ENCODE results near the gene PNP.
A peak's percentile ranks its signal among the peaks of the same experiment; 100 is the strongest.

The PNP gene

GRCh38 chr14:20455355-20456300 is 13.6 kb upstream of the PNP start:
- H3K4me1 ChIP-seq (ENCODE audit: insufficient read depth, low read length), result peaks cover 28% of the 10 kb centered on the region
- no peaks in the 10 kb centered on the region for H3K27me3 ChIP-seq (ENCODE audit: control insufficient read depth in 1 of 2, insufficient read depth in 2 of 2, low read length in 2 of 2)
- H3K9ac ChIP-seq (ENCODE audit: low read length), result peak overlapping the region; percentile 93
- H3K9me3 ChIP-seq (ENCODE audit: low read length), result no peaks in the 10 kb centered on the region
- peaks cover 58% of the 10 kb centered on the region for H3K36me3 ChIP-seq (ENCODE audit: insufficient read depth, low read length)
- H3K27ac ChIP-seq (ENCODE audit: low read depth, low read length), result peak overlapping the region; percentile 99
- peak overlapping the region; percentile 73 to 93 for H3K4me3 ChIP-seq (ENCODE audit: low read depth in 1 of 2, low read length in 2 of 2)

GRCh38 chr14:20456971-20457370 is 12.2 kb upstream of the PNP start:
- no peaks in the 10 kb centered on the region for H3K9me3 ChIP-seq (ENCODE audit: low read length)
- peaks cover 47% of the 10 kb centered on the region for H3K36me3 ChIP-seq (ENCODE audit: insufficient read depth, low read length)
- no peak overlapping the region for H3K4me3 ChIP-seq (ENCODE audit: low read depth in 1 of 2, low read length in 2 of 2)
- H3K27ac ChIP-seq (ENCODE audit: low read depth, low read length), result no peak overlapping the region
- H3K4me1 ChIP-seq (ENCODE audit: insufficient read depth, low read length), result peaks cover 30% of the 10 kb centered on the region
- H3K27me3 ChIP-seq (ENCODE audit: control insufficient read depth in 1 of 2, insufficient read depth in 2 of 2, low read length in 2 of 2), result no peaks in the 10 kb centered on the region
- H3K9ac ChIP-seq (ENCODE audit: low read length), result no peak overlapping the region

- H3K9ac ChIP-seq (ENCODE audit: low read length), result no peak overlapping the region
- no peaks in the 10 kb centered on the region for H3K27me3 ChIP-seq (ENCODE audit: control insufficient read depth in 1 of 2, insufficient read depth in 2 of 2, low read length in 2 of 2)
- H3K4me3 ChIP-seq (ENCODE audit: low read depth in 1 of 2, low read length in 2 of 2), result no peak overlapping the region
- peaks cover 43% of the 10 kb centered on the region for H3K36me3 ChIP-seq (ENCODE audit: insufficient read depth, low read length)
- H3K27ac ChIP-seq (ENCODE audit: low read depth, low read length), result no peak overlapping the region
- H3K4me1 ChIP-seq (ENCODE audit: insufficient read depth, low read length), result peaks cover 30% of the 10 kb centered on the region
- no peaks in the 10 kb centered on the region for H3K9me3 ChIP-seq (ENCODE audit: low read length)
These were observed 11.0 kb upstream of the PNP start for GRCh38 chr14:20458031-20458789.

GRCh38 chr14:20460458-20461224 is 8.6 kb upstream of the PNP start:
- Histone ChIP-seq H3K36me3 (ENCODE audit: insufficient read depth, low read length) (peaks cover 43% of the 10 kb centered on the region), H3K9ac (ENCODE audit: low read length) (peak overlapping the region; percentile 95), H3K9me3 (ENCODE audit: low read length) (no peaks in the 10 kb centered on the region), H3K4me3 (ENCODE audit: low read depth in 1 of 2, low read length in 2 of 2) (peak overlapping the region; percentile 73 to 82), H3K27ac (ENCODE audit: low read depth, low read length) (peak overlapping the region; percentile 86), H3K4me1 (ENCODE audit: insufficient read depth, low read length) (peaks cover 24% of the 10 kb centered on the region), H3K27me3 (ENCODE audit: control insufficient read depth in 1 of 2, insufficient read depth in 2 of 2, low read length in 2 of 2) (no peaks in the 10 kb centered on the region)

- Histone ChIP-seq H3K4me1 (ENCODE audit: insufficient read depth, low read length) (peaks cover 16% of the 10 kb centered on the region), H3K36me3 (ENCODE audit: insufficient read depth, low read length) (peaks cover 37% of the 10 kb centered on the region), H3K4me3 (ENCODE audit: low read depth in 1 of 2, low read length in 2 of 2) (peak within 1 kb of the TSS; percentile 73 to 82), H3K27me3 (ENCODE audit: control insufficient read depth in 1 of 2, insufficient read depth in 2 of 2, low read length in 2 of 2) (no peaks in the 10 kb centered on the region), H3K9ac (ENCODE audit: low read length) (peak within 1 kb of the TSS; percentile 95), H3K9me3 (ENCODE audit: low read length) (no peaks in the 10 kb centered on the region), H3K27ac (ENCODE audit: low read depth, low read length) (peak within 1 kb of the TSS; percentile 86)
These were observed 7.7 kb upstream of the PNP start, which contains the start of gene PIP4P1 for GRCh38 chr14:20461225-20462141. TSS of gene PIP4P1 (minus strand) at chr14:20461434. CDS start at chr14:20461325, 109 bp downstream.

- Histone ChIP-seq H3K4me3 (ENCODE audit: low read depth in 1 of 2, low read length in 2 of 2) (peak overlapping the region; percentile 77 to 97), H3K36me3 (ENCODE audit: insufficient read depth, low read length) (no peaks in the 10 kb centered on the region), H3K9me3 (ENCODE audit: low read length) (no peaks in the 10 kb centered on the region), H3K27ac (ENCODE audit: low read depth, low read length) (peak overlapping the region; percentile 87), H3K27me3 (ENCODE audit: control insufficient read depth in 1 of 2, insufficient read depth in 2 of 2, low read length in 2 of 2) (no peaks in the 10 kb centered on the region), H3K9ac (ENCODE audit: low read length) (peak overlapping the region; percentile 66), H3K4me1 (ENCODE audit: insufficient read depth, low read length) (peaks cover 8% of the 10 kb centered on the region)
These were observed 403 bp upstream of the PNP start for GRCh38 chr14:20468764-20469241.

GRCh38 chr14:20469890-20470602 is 840 bp downstream of the PNP start:
- H3K27me3 ChIP-seq (ENCODE audit: control insufficient read depth in 1 of 2, insufficient read depth in 2 of 2, low read length in 2 of 2), result no peaks in the 10 kb centered on the region
- peaks cover 8% of the 10 kb centered on the region for H3K4me1 ChIP-seq (ENCODE audit: insufficient read depth, low read length)
- H3K36me3 ChIP-seq (ENCODE audit: insufficient read depth, low read length), result peaks cover 8% of the 10 kb centered on the region
- peak overlapping the region; percentile 87 for H3K27ac ChIP-seq (ENCODE audit: low read depth, low read length)
- H3K4me3 ChIP-seq (ENCODE audit: low read depth in 1 of 2, low read length in 2 of 2), result peak overlapping the region; percentile 77 to 97
- H3K9ac ChIP-seq (ENCODE audit: low read length), result peak overlapping the region; percentile 66
- no peaks in the 10 kb centered on the region for H3K9me3 ChIP-seq (ENCODE audit: low read length)

- Histone ChIP-seq H3K4me3 (ENCODE audit: low read depth in 1 of 2, low read length in 2 of 2) (peak overlapping the region in 1 of 2 donors; percentile 77), H3K36me3 (ENCODE audit: insufficient read depth, low read length) (peaks cover 10% of the 10 kb centered on the region), H3K27me3 (ENCODE audit: control insufficient read depth in 1 of 2, insufficient read depth in 2 of 2, low read length in 2 of 2) (no peaks in the 10 kb centered on the region), H3K27ac (ENCODE audit: low read depth, low read length) (no peak overlapping the region), H3K4me1 (ENCODE audit: insufficient read depth, low read length) (peaks cover 8% of the 10 kb centered on the region), H3K9me3 (ENCODE audit: low read length) (no peaks in the 10 kb centered on the region), H3K9ac (ENCODE audit: low read length) (peak overlapping the region; percentile 66)
These were observed 1.3 kb downstream of the PNP start for GRCh38 chr14:20470603-20470901.

GRCh38 chr14:20472536-20473169 is 3.4 kb downstream of the PNP start:
- Histone ChIP-seq H3K36me3 (ENCODE audit: insufficient read depth, low read length) (peaks cover 16% of the 10 kb centered on the region), H3K4me1 (ENCODE audit: insufficient read depth, low read length) (peaks cover 10% of the 10 kb centered on the region), H3K9ac (ENCODE audit: low read length) (no peak overlapping the region), H3K27me3 (ENCODE audit: control insufficient read depth in 1 of 2, insufficient read depth in 2 of 2, low read length in 2 of 2) (no peaks in the 10 kb centered on the region), H3K9me3 (ENCODE audit: low read length) (no peaks in the 10 kb centered on the region), H3K27ac (ENCODE audit: low read depth, low read length) (no peak overlapping the region), H3K4me3 (ENCODE audit: low read depth in 1 of 2, low read length in 2 of 2) (no peak overlapping the region)

Data from muscle layer of colon (tissue), 2 donors.